ENCODE results near the gene OSR1. TPM values are rescaled to one million over a fixed set of nuclear protein-coding genes. Genes with fewer than 3 reads are reported as not detected.

Gene OSR1
- total RNA-seq, 2 experiments from 2014 or later: not detected

GRCh38 chr2:19350678-19351401 lies 7.6 kb downstream of the OSR1 start:
- H3K9me3 Mint-ChIP-seq (ENCODE audit: low read depth): no peaks in the 10 kb centered on the region
- ChIA-PET CTCF (interaction anchor here (0.7 to 5.2 kb wide), 5 partner anchors 9 to 815 kb away, joined by 3 to 34 read pairs (median 3); partner anchors contain the start of gene OSR1), POLR2A (no interaction called here)
- intact Hi-C loops (cut with DNase I, micrococcal nuclease): loop anchor here in 1 of 2 experiments (1.0 to 5.0 kb wide), 3 partner anchors 512 to 1316 kb away; partner anchors contain the start of gene GDF7
- H3K27ac Mint-ChIP-seq: no peak overlapping the region
- no peak overlapping the region for H3K4me3 Mint-ChIP-seq
- peaks cover 9% of the 10 kb centered on the region for H3K36me3 Mint-ChIP-seq (ENCODE audit: low read depth)
- ATAC-seq (no peak), DNase-seq (peak; percentile 6)
- peaks cover 24% of the 10 kb centered on the region for H3K4me1 Mint-ChIP-seq
- peaks cover 54% of the 10 kb centered on the region for H3K27me3 Mint-ChIP-seq

GRCh38 chr2:19349911-19350677 lies 8.3 kb downstream of the OSR1 start:
- H3K36me3 Mint-ChIP-seq (ENCODE audit: low read depth): peaks cover 9% of the 10 kb centered on the region
- no peak for ATAC-seq
- H3K9me3 Mint-ChIP-seq (ENCODE audit: low read depth): no peaks in the 10 kb centered on the region
- no peak overlapping the region for H3K27ac Mint-ChIP-seq
- CTCF ChIA-PET: interaction anchor here (0.7 to 5.2 kb wide), 5 partner anchors 9 to 520 kb away, joined by 3 to 34 read pairs (median 3); partner anchors contain the start of gene OSR1
- intact Hi-C loops (cut with DNase I, micrococcal nuclease): loop anchor here (1.0 to 5.0 kb wide), 10 partner anchors 13 to 1598 kb away; partner anchors contain the start of genes GDF7 (in 1 of the 2), GEN1 (in 1 of the 2), HS1BP3 (in 1 of the 2) and LDAH (in 1 of the 2)
- peaks cover 47% of the 10 kb centered on the region for H3K27me3 Mint-ChIP-seq
- H3K4me3 Mint-ChIP-seq: no peak overlapping the region
- peaks cover 22% of the 10 kb centered on the region for H3K4me1 Mint-ChIP-seq
- POLR2A ChIA-PET: no interaction called here
- DNase-seq: peak; percentile 76

- Mint-ChIP-seq H3K27me3 (peaks cover 35% of the 10 kb centered on the region), H3K27ac (no peak overlapping the region), H3K4me3 (peak overlapping the region; percentile 89), H3K9me3 (ENCODE audit: low read depth) (no peaks in the 10 kb centered on the region), H3K36me3 (ENCODE audit: low read depth) (peaks cover 9% of the 10 kb centered on the region), H3K4me1 (peaks cover 22% of the 10 kb centered on the region)
- ATAC-seq: no peak
- ChIA-PET CTCF (interaction anchor here (0.9 to 5.2 kb wide), 2 partner anchors 11 to 21 kb away, joined by 4 to 34 read pairs; partner anchors contain the start of gene OSR1), POLR2A (no interaction called here)
- DNase-seq: peak; percentile 7
- intact Hi-C loops (cut with DNase I, micrococcal nuclease): loop anchor here (1.0 to 5.0 kb wide), 12 partner anchors 14 to 1596 kb away; partner anchors contain the start of genes GEN1 (in 1 of the 2), HS1BP3 (in 1 of the 2), LAPTM4A (in 1 of the 2) and LDAH (in 1 of the 2)
Observed at GRCh38 chr2:19348692-19349091, 9.7 kb downstream of the OSR1 start.

GRCh38 chr2:19347619-19348562 lies 10.5 kb downstream of the OSR1 start:
- peak overlapping the region; percentile 98 for H3K27ac Mint-ChIP-seq
- DNase-seq (peak; percentile 97), ATAC-seq (peak; percentile 92)
- POLR2A ChIA-PET: interaction anchor here (0.9 kb wide), 1 partner anchor 11 kb away, joined by 3 read pairs; the partner anchor contains the start of gene OSR1
- H3K4me1 Mint-ChIP-seq: peaks cover 22% of the 10 kb centered on the region
- peak overlapping the region; percentile 89 for H3K4me3 Mint-ChIP-seq
- no peaks in the 10 kb centered on the region for H3K9me3 Mint-ChIP-seq (ENCODE audit: low read depth)
- intact Hi-C loops (cut with DNase I, micrococcal nuclease): loop anchor here (1.0 to 5.0 kb wide), 12 partner anchors 14 to 1596 kb away; partner anchors contain the start of genes RDH14 (in 2 of the 2), GEN1 (in 1 of the 2), HS1BP3 (in 1 of the 2) and LAPTM4A (in 1 of the 2)
- H3K27me3 Mint-ChIP-seq: peaks cover 27% of the 10 kb centered on the region
- CTCF ChIA-PET: interaction anchor here (0.9 to 5.2 kb wide), 2 partner anchors 12 to 21 kb away, joined by 4 to 34 read pairs; partner anchors contain the start of gene OSR1
- peaks cover 9% of the 10 kb centered on the region for H3K36me3 Mint-ChIP-seq (ENCODE audit: low read depth)

- Mint-ChIP-seq H3K4me3 (peak overlapping the region; percentile 89), H3K27me3 (peaks cover 23% of the 10 kb centered on the region), H3K36me3 (ENCODE audit: low read depth) (peaks cover 9% of the 10 kb centered on the region), H3K27ac (peak overlapping the region; percentile 98), H3K4me1 (peaks cover 18% of the 10 kb centered on the region), H3K9me3 (ENCODE audit: low read depth) (no peaks in the 10 kb centered on the region)
- intact Hi-C loops (cut with DNase I, micrococcal nuclease): loop anchor here (1.0 to 5.0 kb wide), 6 partner anchors 555 to 1595 kb away; partner anchors contain the start of genes GEN1 (in 1 of the 2), HS1BP3 (in 1 of the 2), PUM2 (in 1 of the 2) and RDH14 (in 1 of the 2)
- POLR2A ChIA-PET: interaction anchor here (0.9 kb wide), 1 partner anchor 12 kb away, joined by 3 read pairs; the partner anchor contains the start of gene OSR1
- CTCF ChIA-PET: interaction anchor here (5.2 kb wide), 1 partner anchor 12 kb away, joined by 34 read pairs; the partner anchor contains the start of gene OSR1
- no peak for DNase-seq
- no peak for ATAC-seq
Observed at GRCh38 chr2:19346983-19347618, 11.3 kb downstream of the OSR1 start.

GRCh38 chr2:19337742-19338141 lies 20.7 kb downstream of the OSR1 start:
- DNase-seq: no peak
- Mint-ChIP-seq H3K4me1 (no peaks in the 10 kb centered on the region), H3K36me3 (ENCODE audit: low read depth) (no peaks in the 10 kb centered on the region), H3K9me3 (ENCODE audit: low read depth) (no peaks in the 10 kb centered on the region), H3K27ac (no peak overlapping the region), H3K4me3 (no peak overlapping the region), H3K27me3 (no peaks in the 10 kb centered on the region)
- ChIA-PET CTCF (no interaction called here), POLR2A (no interaction called here)
- intact Hi-C loops (cut with DNase I, micrococcal nuclease): no loop called here
- no peak for ATAC-seq

GRCh38 chr2:19337202-19337601 lies 21.2 kb downstream of the OSR1 start:
- POLR2A ChIA-PET: no interaction called here
- no peaks in the 10 kb centered on the region for H3K36me3 Mint-ChIP-seq (ENCODE audit: low read depth)
- H3K4me1 Mint-ChIP-seq: no peaks in the 10 kb centered on the region
- H3K9me3 Mint-ChIP-seq (ENCODE audit: low read depth): no peaks in the 10 kb centered on the region
- no peaks in the 10 kb centered on the region for H3K27me3 Mint-ChIP-seq
- H3K4me3 Mint-ChIP-seq: no peak overlapping the region
- DNase-seq (no peak), ATAC-seq (no peak)
- CTCF ChIA-PET: no interaction called here
- intact Hi-C loops (cut with DNase I, micrococcal nuclease): no loop called here
- no peak overlapping the region for H3K27ac Mint-ChIP-seq

- no peaks in the 10 kb centered on the region for H3K27me3 Mint-ChIP-seq
- no peak overlapping the region for H3K4me3 Mint-ChIP-seq
- H3K9me3 Mint-ChIP-seq (ENCODE audit: low read depth): no peaks in the 10 kb centered on the region
- H3K27ac Mint-ChIP-seq: no peak overlapping the region
- no peaks in the 10 kb centered on the region for H3K36me3 Mint-ChIP-seq (ENCODE audit: low read depth)
- ChIA-PET CTCF (no interaction called here), POLR2A (no interaction called here)
- ATAC-seq (no peak), DNase-seq (no peak)
- H3K4me1 Mint-ChIP-seq: no peaks in the 10 kb centered on the region
- intact Hi-C loops (cut with DNase I, micrococcal nuclease): no loop called here
Observed at GRCh38 chr2:19336781-19337180, 21.6 kb downstream of the OSR1 start.

- no peak overlapping the region for H3K4me3 Mint-ChIP-seq
- H3K27ac Mint-ChIP-seq: no peak overlapping the region
- no peaks in the 10 kb centered on the region for H3K9me3 Mint-ChIP-seq (ENCODE audit: low read depth)
- no peaks in the 10 kb centered on the region for H3K27me3 Mint-ChIP-seq
- ATAC-seq (no peak), DNase-seq (no peak)
- no peaks in the 10 kb centered on the region for H3K4me1 Mint-ChIP-seq
- intact Hi-C loops (cut with DNase I, micrococcal nuclease): no loop called here
- no peaks in the 10 kb centered on the region for H3K36me3 Mint-ChIP-seq (ENCODE audit: low read depth)
- ChIA-PET CTCF (interaction anchor here (0.8 kb wide), 1 partner anchor 844 kb away, joined by 4 read pairs; no protein-coding TSS in a partner anchor), POLR2A (no interaction called here)
Observed at GRCh38 chr2:19332503-19332902, 25.9 kb downstream of the OSR1 start.

GRCh38 chr2:19331450-19331849 lies 27.0 kb downstream of the OSR1 start:
- Mint-ChIP-seq H3K36me3 (ENCODE audit: low read depth) (no peaks in the 10 kb centered on the region), H3K4me3 (no peak overlapping the region), H3K9me3 (ENCODE audit: low read depth) (no peaks in the 10 kb centered on the region), H3K4me1 (no peaks in the 10 kb centered on the region), H3K27ac (no peak overlapping the region), H3K27me3 (no peaks in the 10 kb centered on the region)
- ATAC-seq (no peak), DNase-seq (no peak)
- POLR2A ChIA-PET: no interaction called here
- intact Hi-C loops (cut with DNase I, micrococcal nuclease): no loop called here
- CTCF ChIA-PET: interaction anchor here (0.7 kb wide), 1 partner anchor 721 kb away, joined by 3 read pairs; no protein-coding TSS in a partner anchor
